Measurements from ENCODE around the gene PARP15. TPM values are rescaled to one million over a fixed set of nuclear protein-coding genes. Genes with fewer than 3 reads are reported as not detected.

Gene PARP15
- total and polyA plus RNA-seq, 2 of the 4 experiments (the other 2 are of a cell fraction): 0.10 TPM; not detected in 1

DNA sequence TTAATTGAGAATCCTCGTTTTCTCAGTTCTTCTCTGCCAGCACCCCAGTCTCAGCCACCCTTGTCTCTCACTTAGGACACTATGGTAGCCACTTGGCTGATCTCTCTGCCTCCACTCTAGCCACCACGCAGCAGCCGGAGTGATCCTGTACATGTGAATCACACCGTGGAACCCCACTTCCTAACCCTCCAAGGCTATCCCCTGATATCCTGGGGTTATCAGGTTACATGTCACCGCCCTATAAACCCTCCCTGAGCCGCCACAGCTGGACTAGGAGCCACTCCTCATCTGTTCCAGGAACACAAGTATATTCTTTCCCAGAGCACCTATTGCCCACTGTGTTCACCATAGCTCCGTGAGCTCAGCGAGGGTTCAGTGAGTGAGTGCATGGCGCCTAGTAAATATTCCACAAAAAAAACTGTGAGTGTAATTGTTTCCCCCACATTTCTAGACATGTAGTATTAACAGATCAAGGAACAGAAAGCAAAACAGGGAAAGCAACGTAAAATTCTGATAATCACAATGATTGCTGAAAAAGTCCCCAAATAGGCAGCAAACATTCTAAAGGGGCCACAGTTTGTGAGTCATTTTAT lies 102.5 kb downstream of the PARP15 start (continued):
- no peak for TF ChIP-seq MAZ (IDR thresholded peaks at IDR 0.05; ENCODE audit: borderline replicate concordance, low read depth, low read length)
- TF ChIP-seq POLR2A (IDR thresholded peaks at IDR 0.05; ENCODE audit: low read depth, low read length): no peak

GRCh38 chr3:122680475-122681283 lies 103.2 kb downstream of the PARP15 start, which contains the start of gene PARP14:
PARP14 (plus strand) TSS chr3:122680839; CDS start chr3:122680884, 45 bp downstream.
- Histone ChIP-seq H3K79me1 (ENCODE audit: low read depth in 1 of 2, low read length in 2 of 2) (peaks cover 12 to 17% of the 10 kb centered on the region in 2 experiments), H2BK120ac (ENCODE audit: low read depth, low read length) (peak within 1 kb of the TSS; percentile 83), H4K91ac (ENCODE audit: insufficient read depth, low read depth, low read length) (peak within 1 kb of the TSS; percentile 72), H3K56ac (ENCODE audit: extremely low read depth, insufficient read depth, low read length) (peak within 1 kb of the TSS; percentile 60; the same call in 1 of the 2 replicates), H3K14ac (replicated peaks; ENCODE audit: low read depth, low read length) (peak within 1 kb of the TSS; percentile 85), H2AK5ac (ENCODE audit: low read depth, low read length) (peak within 1 kb of the TSS; percentile 14; the same call in 1 of the 2 replicates), H3K36me3 (ENCODE audit: control insufficient read depth, insufficient read depth, low read length) (no peaks in the 10 kb centered on the region), H3K9me3 (ENCODE audit: control insufficient read depth, insufficient read depth, low read length) (no peaks in the 10 kb centered on the region), H3K18ac (ENCODE audit: low read depth, low read length) (peak within 1 kb of the TSS; percentile 86), H4K5ac (ENCODE audit: low read depth, low read length) (peak within 1 kb of the TSS; percentile 91), H2BK15ac (ENCODE audit: low read depth, low read length) (peak within 1 kb of the TSS; percentile 19; the same call in 1 of the 3 replicates), H4K20me1 (ENCODE audit: insufficient read depth, low read length) (no peaks in the 10 kb centered on the region), H3K27me3 (ENCODE audit: control insufficient read depth, insufficient read depth, low read length) (no peaks in the 10 kb centered on the region), H3K4ac (ENCODE audit: low read depth, low read length) (peak within 1 kb of the TSS; percentile 62), H2BK5ac (ENCODE audit: low read depth, low read length, poor library complexity, severe bottlenecking) (peak within 1 kb of the TSS; percentile 76), H3K23ac (ENCODE audit: low read depth, low read length) (peak within 1 kb of the TSS; percentile 93), H3K4me3 (ENCODE audit: insufficient read depth, low read depth, low read length) (peak within 1 kb of the TSS; percentile 99), H3K4me2 (ENCODE audit: low read depth, low read length) (peak within 1 kb of the TSS; percentile 84), H2AFZ (replicated peaks; ENCODE audit: low read length, poor library complexity) (peak within 1 kb of the TSS; percentile 93), H3K27ac (ENCODE audit: insufficient read depth, low read length) (peak within 1 kb of the TSS; percentile 99), H3K9ac (ENCODE audit: low read depth, low read length) (peak within 1 kb of the TSS; percentile 99), H3K4me1 (ENCODE audit: control insufficient read depth, insufficient read depth, low read length) (peaks cover 13% of the 10 kb centered on the region), H3K9me1 (ENCODE audit: insufficient read depth, low read length) (peaks cover 4% of the 10 kb centered on the region; the same call in 1 of the 2 replicates), H4K8ac (ENCODE audit: low read depth in 2 of 2, low read length in 2 of 2) (peak within 1 kb of the TSS; percentile 55 to 90), H2AK9ac (replicated peaks; ENCODE audit: low read depth, low read length, poor library complexity) (peak within 1 kb of the TSS; percentile 56), H2BK20ac (ENCODE audit: low read depth, low read length) (peak within 1 kb of the TSS; percentile 38)
- in situ Hi-C loops (cut with MboI; ENCODE audit: low sequenced_read_pairs): no loop called here
- dilution Hi-C loops (cut with HindIII; ENCODE audit: low sequenced_read_pairs, unreplicated experiment): no loop called here
- CTCF ChIA-PET: interaction anchor here (0.6 to 2.3 kb wide), 3 partner anchors 16 to 121 kb away, joined by 3 to 34 read pairs (median 3); no protein-coding TSS in a partner anchor
- DNase-seq (peak; percentile 68), ATAC-seq (ENCODE audit: low read depth) (peak; percentile 80)
- POLR2A ChIA-PET (ENCODE audit: unreplicated experiment): no interaction called here
- WGBS, 2 experiments (ENCODE audit: extremely low coverage in 2 of 2, insufficient read length in 1 of 2): 3% methylated on average over 21 of the region's 63 CpGs; no CpG with 5 or more reads in 1 of the 2 experiments
- intact Hi-C loops (cut with micrococcal nuclease): loop anchor here (5.0 to 10.0 kb wide), 2 partner anchors 114 to 347 kb away; partner anchors contain the start of genes HSPBAP1, SEMA5B and SLC49A4
- no TSS peak for BruUV-seq (replicated peaks)
- TF ChIP-seq ELK1 (IDR thresholded peaks at IDR 0.05; ENCODE audit: borderline replicate concordance, low read depth, low read length): no peak
- TF ChIP-seq, protein P1, sequence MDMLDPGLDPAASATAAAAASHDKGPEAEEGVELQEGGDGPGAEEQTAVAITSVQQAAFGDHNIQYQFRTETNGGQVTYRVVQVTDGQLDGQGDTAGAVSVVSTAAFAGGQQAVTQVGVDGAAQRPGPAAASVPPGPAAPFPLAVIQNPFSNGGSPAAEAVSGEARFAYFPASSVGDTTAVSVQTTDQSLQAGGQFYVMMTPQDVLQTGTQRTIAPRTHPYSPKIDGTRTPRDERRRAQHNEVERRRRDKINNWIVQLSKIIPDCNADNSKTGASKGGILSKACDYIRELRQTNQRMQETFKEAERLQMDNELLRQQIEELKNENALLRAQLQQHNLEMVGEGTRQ (IDR thresholded peaks at IDR 0.05; ENCODE audit: low read depth, low read length): no peak
- TF ChIP-seq CEBPB (IDR thresholded peaks at IDR 0.05; ENCODE audit: low read depth, low read length): no peak
- no peak for TF ChIP-seq RCOR1 (IDR thresholded peaks at IDR 0.05; ENCODE audit: insufficient replicate concordance, low read length)
- TF ChIP-seq SMC3 (IDR thresholded peaks at IDR 0.05; ENCODE audit: low read depth, low read length): no peak
- TF ChIP-seq MAZ (IDR thresholded peaks at IDR 0.05; ENCODE audit: borderline replicate concordance, low read depth, low read length): no peak
- TF ChIP-seq POLR2A (IDR thresholded peaks at IDR 0.05; ENCODE audit: low read depth, low read length): peak; percentile 50; the same call in 1 of the 2 replicates
- TF ChIP-seq CTCF (conservative IDR thresholded peaks at IDR 0.05; ENCODE audit: low read depth, low read length): peak; percentile 10; the same call in 1 of the 2 replicates
- no peak for TF ChIP-seq CHD1 (IDR thresholded peaks at IDR 0.05; ENCODE audit: low read depth, low read length)
